Measurements from ENCODE around the gene MRPL49. TPM values are rescaled to one million over a fixed set of nuclear protein-coding genes. Genes with fewer than 3 reads are reported as not detected.

The MRPL49 gene
- total RNA-seq, 1 donor from 2014 or later, result 45.1 TPM

GRCh38 chr11:65110354-65110861 lies 11.7 kb upstream of the MRPL49 start:
- Histone ChIP-seq H2AFZ (ENCODE audit: low read depth, low read length) (no peak overlapping the region), H3K4me2 (ENCODE audit: low read length) (no peak overlapping the region), H4K20me1 (ENCODE audit: insufficient read depth, low read length) (peaks cover 33% of the 10 kb centered on the region), H3K36me3 (ENCODE audit: insufficient read depth, low read length) (no peaks in the 10 kb centered on the region), H3K9me3 (ENCODE audit: insufficient read depth, low read depth, low read length) (no peaks in the 10 kb centered on the region), H3K27ac (ENCODE audit: low read depth, low read length) (no peak overlapping the region), H3K79me2 (ENCODE audit: insufficient read depth, low read length) (peaks cover 15% of the 10 kb centered on the region), H3K27me3 (ENCODE audit: insufficient read depth, low read length) (no peaks in the 10 kb centered on the region), H3K9ac (ENCODE audit: low read length) (no peak overlapping the region), H3K4me1 (ENCODE audit: insufficient read depth, low read length) (peaks cover 21% of the 10 kb centered on the region), H3K4me3 (ENCODE audit: insufficient read depth, low read depth, low read length) (no peak overlapping the region)
- FAIRE-seq, result peak; percentile 13
- Mint-ChIP-seq H3K4me1 (ENCODE audit: low read depth, unreplicated experiment) (peaks cover 4% of the 10 kb centered on the region), H3K27ac (ENCODE audit: unreplicated experiment) (peak overlapping the region; percentile 34), H3K36me3 (ENCODE audit: low read depth, unreplicated experiment) (peaks cover 10% of the 10 kb centered on the region), H3K4me3 (ENCODE audit: unreplicated experiment) (peak overlapping the region; percentile 70), H3K9me3 (ENCODE audit: unreplicated experiment) (no peaks in the 10 kb centered on the region), H3K27me3 (ENCODE audit: low read depth, unreplicated experiment) (no peaks in the 10 kb centered on the region)
- peak; percentile 44 for DNase-seq (ENCODE audit: low read depth)
- TF ChIP-seq, protein P1, sequence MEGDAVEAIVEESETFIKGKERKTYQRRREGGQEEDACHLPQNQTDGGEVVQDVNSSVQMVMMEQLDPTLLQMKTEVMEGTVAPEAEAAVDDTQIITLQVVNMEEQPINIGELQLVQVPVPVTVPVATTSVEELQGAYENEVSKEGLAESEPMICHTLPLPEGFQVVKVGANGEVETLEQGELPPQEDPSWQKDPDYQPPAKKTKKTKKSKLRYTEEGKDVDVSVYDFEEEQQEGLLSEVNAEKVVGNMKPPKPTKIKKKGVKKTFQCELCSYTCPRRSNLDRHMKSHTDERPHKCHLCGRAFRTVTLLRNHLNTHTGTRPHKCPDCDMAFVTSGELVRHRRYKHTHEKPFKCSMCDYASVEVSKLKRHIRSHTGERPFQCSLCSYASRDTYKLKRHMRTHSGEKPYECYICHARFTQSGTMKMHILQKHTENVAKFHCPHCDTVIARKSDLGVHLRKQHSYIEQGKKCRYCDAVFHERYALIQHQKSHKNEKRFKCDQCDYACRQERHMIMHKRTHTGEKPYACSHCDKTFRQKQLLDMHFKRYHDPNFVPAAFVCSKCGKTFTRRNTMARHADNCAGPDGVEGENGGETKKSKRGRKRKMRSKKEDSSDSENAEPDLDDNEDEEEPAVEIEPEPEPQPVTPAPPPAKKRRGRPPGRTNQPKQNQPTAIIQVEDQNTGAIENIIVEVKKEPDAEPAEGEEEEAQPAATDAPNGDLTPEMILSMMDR (IDR thresholded peaks at IDR 0.05; ENCODE audit: insufficient read depth, low read depth, low read length), result peak; percentile 90
- TF ChIP-seq EZH2 (IDR thresholded peaks at IDR 0.05; ENCODE audit: insufficient read depth, low read length), result no peak

DNA sequence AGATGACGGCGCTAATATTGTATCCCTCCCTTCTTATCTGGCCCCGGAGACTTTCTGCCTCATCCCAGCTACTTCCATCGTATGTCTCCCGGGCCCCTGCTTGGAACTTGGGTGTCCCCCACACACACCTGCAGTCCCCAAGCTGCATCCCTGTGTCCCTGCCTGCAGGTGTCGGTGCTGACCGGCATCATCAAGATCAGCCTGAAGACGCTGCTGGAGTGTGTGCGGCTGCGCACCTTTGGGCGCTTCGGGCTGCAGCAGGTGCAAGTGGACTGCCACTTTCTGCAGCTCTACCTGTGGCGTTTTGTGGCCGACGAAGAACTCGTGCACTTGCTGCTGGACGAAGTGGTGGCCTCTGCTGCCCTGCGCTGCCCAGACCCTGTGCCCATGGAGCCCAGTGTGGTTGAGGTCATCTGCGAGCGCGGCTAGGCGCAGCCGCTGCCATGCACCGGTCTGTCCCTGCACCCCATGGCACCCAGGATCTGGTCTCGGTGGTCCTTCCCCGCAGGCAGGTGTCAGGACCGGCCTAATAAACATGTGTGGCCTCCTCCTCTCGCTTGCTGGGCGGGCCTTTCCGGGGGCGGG lies 10.9 kb upstream of the MRPL49 start:
- peaks cover 4% of the 10 kb centered on the region for H3K4me1 Mint-ChIP-seq (ENCODE audit: low read depth, unreplicated experiment)
- FAIRE-seq, result no peak
- Histone ChIP-seq H3K9ac (ENCODE audit: low read length) (no peak overlapping the region), H2AFZ (ENCODE audit: low read depth, low read length) (no peak overlapping the region), H3K4me3 (ENCODE audit: insufficient read depth, low read depth, low read length) (no peak overlapping the region), H3K4me1 (ENCODE audit: insufficient read depth, low read length) (peaks cover 25% of the 10 kb centered on the region), H3K4me2 (ENCODE audit: low read length) (peak overlapping the region; percentile 96), H3K36me3 (ENCODE audit: insufficient read depth, low read length) (no peaks in the 10 kb centered on the region), H3K9me3 (ENCODE audit: insufficient read depth, low read depth, low read length) (no peaks in the 10 kb centered on the region), H3K27me3 (ENCODE audit: insufficient read depth, low read length) (no peaks in the 10 kb centered on the region), H3K27ac (ENCODE audit: low read depth, low read length) (no peak overlapping the region), H4K20me1 (ENCODE audit: insufficient read depth, low read length) (peaks cover 28% of the 10 kb centered on the region), H3K79me2 (ENCODE audit: insufficient read depth, low read length) (peaks cover 18% of the 10 kb centered on the region)
- DNase-seq (ENCODE audit: low read depth), result no peak
- TF ChIP-seq EZH2 (IDR thresholded peaks at IDR 0.05; ENCODE audit: insufficient read depth, low read length), result no peak
- TF ChIP-seq, protein P1 (IDR thresholded peaks at IDR 0.05; ENCODE audit: insufficient read depth, low read depth, low read length), result no peak
- H3K9me3 Mint-ChIP-seq (ENCODE audit: unreplicated experiment), result no peaks in the 10 kb centered on the region
- H3K27ac Mint-ChIP-seq (ENCODE audit: unreplicated experiment), result peak overlapping the region; percentile 53
- H3K4me3 Mint-ChIP-seq (ENCODE audit: unreplicated experiment), result peak overlapping the region; percentile 70
- H3K36me3 Mint-ChIP-seq (ENCODE audit: low read depth, unreplicated experiment), result peaks cover 7% of the 10 kb centered on the region
- no peaks in the 10 kb centered on the region for H3K27me3 Mint-ChIP-seq (ENCODE audit: low read depth, unreplicated experiment)

All from astrocyte (in vitro differentiated cells and primary cell).